Uterus (tissue), 4 donors: ENCODE data around the gene ADCY5. TPM values are rescaled to one million over a fixed set of nuclear protein-coding genes. Genes with fewer than 3 reads are reported as not detected.

Experiments used
- DNase-seq, 2 donors: peaks; one replicate each; pipeline ENCODE4 v3.0.0-alpha.2; 2019 to 2020
- H3K27ac ChIP-seq, 2 donors: fragments of 200-600 bp; sonication (generic); 1 replicate in 1 of 2; 2 replicates in 1 of 2; pipeline ENCODE4 v1.5.1; 2016 to 2018
- H3K27me3 ChIP-seq, 2 donors: fragments of 200-600 bp; sonication (generic); one replicate each; pipeline ENCODE4 v1.5.1; 2018 to 2019; ENCODE audit warnings: control low read depth in 1 of 2
- H3K36me3 ChIP-seq, 2 donors: fragments of 200-600 bp; sonication (generic); one replicate each; pipeline ENCODE4 v1.5.1; 2019; ENCODE audit warnings: control low read depth in 1 of 2
- H3K4me1 ChIP-seq, 2 donors: fragments of 200-600 bp; sonication (generic); one replicate each; pipeline ENCODE4 v1.5.1; 2018 to 2019; ENCODE audit warnings: control low read depth in 1 of 2
- H3K4me3 ChIP-seq, 2 donors: fragments of 200-600 bp; sonication (generic); 1 replicate in 1 of 2; 2 replicates in 1 of 2; pipeline ENCODE4 v1.5.1; 2018 to 2019; ENCODE audit warnings: mild to moderate bottlenecking in 1 of 2
- H3K9me3 ChIP-seq, 2 donors: fragments of 200-600 bp; sonication (generic); one replicate each; pipeline ENCODE4 v1.5.1; 2019; ENCODE audit warnings: control low read depth in 1 of 2
- CTCF ChIP-seq, 4 experiments: fragments of 200-600 bp in 2 of 4; fragments of 450-650 bp in 2 of 4; sonication (generic) in 2 of 4; IDR thresholded peaks; one replicate each; pipeline ENCODE4 v1.5.1; 2016 to 2019; ENCODE audit warnings: antibody characterized with exemption in 4 of 4, mild to moderate bottlenecking in 2 of 4, moderate library complexity in 1 of 4
- POLR2A ChIP-seq, 2 donors: fragments of 450-650 bp; IDR thresholded peaks; one replicate each; pipeline ENCODE4 v1.6.1; 2016; ENCODE audit warnings: antibody characterized with exemption in 2 of 2, mild to moderate bottlenecking in 1 of 2, moderate library complexity in 1 of 2
- intact Hi-C: fragments of 100-400 bp; cut with DNase I; formaldehyde crosslinking; loops from one replicate; pipeline ENCODE4 v1.15.1; 2023; ENCODE audit warnings: low total_unique reads
- total RNA-seq, 4 donors: library from RNA; depleted of rRNA in 3 of 4; stranded (reverse); fragments of >200 nt in 3 of 4; gene quantifications; one replicate each; pipeline versions ENCODE4 v1.1.0 to v1.2.4, GENCODE V29; 2014 to 2023
- donor health status: DM: yes; HTN: yes; CAD: no.

Gene ADCY5
- total RNA-seq, 4 donors from 2014 or later = 21.1 to 43.5 (median 34.7) TPM

- peak; percentile 81 to 82 for DNase-seq
- Histone ChIP-seq H3K4me3 (no peak overlapping the region), H3K27ac (peak overlapping the region in 1 of 2 donors; percentile 80), H3K27me3 (no peaks in the 10 kb centered on the region), H3K9me3 (no peaks in the 10 kb centered on the region), H3K4me1 (no peaks in the 10 kb centered on the region), H3K36me3 (no peaks in the 10 kb centered on the region)
- TF ChIP-seq POLR2A (IDR thresholded peaks at IDR 0.05) = no peak
- TF ChIP-seq CTCF (IDR thresholded peaks at IDR 0.05) = peak; percentile 91 to 95 (median 95)
- intact Hi-C loops = loop anchor here (2.0 kb wide), 1 partner anchor 160 kb away; no protein-coding TSS in a partner anchor
Measured at GRCh38 chr3:123328851-123329635, 119.8 kb downstream of the ADCY5 start.

- Histone ChIP-seq H3K4me3 (no peak overlapping the region), H3K27me3 (no peaks in the 10 kb centered on the region), H3K36me3 (no peaks in the 10 kb centered on the region), H3K4me1 (no peaks in the 10 kb centered on the region), H3K9me3 (no peaks in the 10 kb centered on the region), H3K27ac (no peak overlapping the region)
- intact Hi-C loops = loop anchor here (2.0 kb wide), 1 partner anchor 161 kb away; no protein-coding TSS in a partner anchor
- DNase-seq = no peak
- TF ChIP-seq CTCF (IDR thresholded peaks at IDR 0.05) (no peak), POLR2A (IDR thresholded peaks at IDR 0.05) (no peak)
Measured at GRCh38 chr3:123327956-123328850, 120.7 kb downstream of the ADCY5 start.

GRCh38 chr3:123327480-123327879, 121.4 kb downstream of the ADCY5 start:
- Histone ChIP-seq H3K4me3 (no peak overlapping the region), H3K27me3 (no peaks in the 10 kb centered on the region), H3K4me1 (no peaks in the 10 kb centered on the region), H3K36me3 (no peaks in the 10 kb centered on the region), H3K27ac (no peak overlapping the region), H3K9me3 (no peaks in the 10 kb centered on the region)
- no peak for DNase-seq
- intact Hi-C loops = no loop called here
- TF ChIP-seq POLR2A (IDR thresholded peaks at IDR 0.05) (no peak), CTCF (IDR thresholded peaks at IDR 0.05) (no peak)

GRCh38 chr3:123326531-123326930, 122.4 kb downstream of the ADCY5 start:
- Histone ChIP-seq H3K36me3 (no peaks in the 10 kb centered on the region), H3K27ac (no peak overlapping the region), H3K4me3 (no peak overlapping the region), H3K9me3 (no peaks in the 10 kb centered on the region), H3K4me1 (no peaks in the 10 kb centered on the region), H3K27me3 (no peaks in the 10 kb centered on the region)
- DNase-seq = no peak
- intact Hi-C loops = no loop called here
- TF ChIP-seq POLR2A (IDR thresholded peaks at IDR 0.05) (no peak), CTCF (IDR thresholded peaks at IDR 0.05) (no peak)
